ENCODE data around the gene HOXA9. TPM values are rescaled to one million over a fixed set of nuclear protein-coding genes. Genes with fewer than 3 reads are reported as not detected.

Gene HOXA9
- total and polyA plus RNA-seq, 2 of the 8 experiments (the other 6 are each of a cell fraction or from before 2014, with no cell fraction given) = not detected

DNA sequence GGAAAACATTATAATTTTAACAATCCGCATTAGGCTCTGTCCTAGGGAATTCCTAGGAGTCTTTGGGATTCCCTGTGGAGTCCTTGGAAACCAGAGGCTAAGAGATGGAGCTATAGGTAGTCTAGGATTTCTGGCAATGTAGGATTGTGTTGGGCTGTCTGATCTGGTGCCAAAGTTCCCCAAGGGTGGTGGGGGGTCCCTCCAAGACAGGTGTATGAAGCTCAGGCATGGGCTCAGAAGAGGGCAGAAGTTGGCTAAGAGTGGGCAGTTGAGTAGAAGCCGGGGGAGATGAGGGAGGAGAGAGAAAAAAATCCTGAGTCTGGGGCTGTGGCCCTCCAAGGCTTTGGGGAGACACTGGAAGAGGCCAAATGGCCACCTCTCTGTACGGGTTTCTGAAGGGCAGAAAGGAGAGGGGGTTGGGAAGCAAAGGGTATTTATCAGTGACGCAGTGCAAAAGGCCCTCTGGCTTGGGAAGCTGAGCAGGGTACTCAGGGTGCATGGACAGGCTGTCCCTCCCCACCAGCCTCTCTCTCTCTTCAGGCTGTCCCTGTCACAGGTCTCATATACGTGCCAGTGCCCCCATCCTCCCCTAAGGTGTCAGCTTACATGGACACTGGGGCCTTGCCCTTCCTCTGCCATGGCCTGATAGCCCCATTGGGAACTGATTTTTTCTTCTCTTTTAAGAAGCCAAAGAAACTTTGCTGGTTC lies 18.7 kb downstream of the HOXA9 start (continued):
- TF ChIP-seq, protein P1, sequence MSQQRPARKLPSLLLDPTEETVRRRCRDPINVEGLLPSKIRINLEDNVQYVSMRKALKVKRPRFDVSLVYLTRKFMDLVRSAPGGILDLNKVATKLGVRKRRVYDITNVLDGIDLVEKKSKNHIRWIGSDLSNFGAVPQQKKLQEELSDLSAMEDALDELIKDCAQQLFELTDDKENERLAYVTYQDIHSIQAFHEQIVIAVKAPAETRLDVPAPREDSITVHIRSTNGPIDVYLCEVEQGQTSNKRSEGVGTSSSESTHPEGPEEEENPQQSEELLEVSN (IDR thresholded peaks at IDR 0.05) = no peak
- TF ChIP-seq TAF7 (optimal IDR thresholded peaks at IDR 0.05; ENCODE audit: borderline replicate concordance, low read depth, low read length) (no peak), HDAC2 (IDR thresholded peaks at IDR 0.05; ENCODE audit: borderline replicate concordance in 1 of 2, low read depth in 2 of 2, low read length in 2 of 2) (no peak), CBX5 (IDR thresholded peaks at IDR 0.05; ENCODE audit: low read depth, low read length) (no peak), KDM1A (IDR thresholded peaks at IDR 0.05; ENCODE audit: borderline replicate concordance, low read length) (no peak), POU5F1 (IDR thresholded peaks at IDR 0.05; ENCODE audit: low read depth, low read length) (no peak), SRF (IDR thresholded peaks at IDR 0.05; ENCODE audit: low read depth, low read length) (no peak), JUN (IDR thresholded peaks at IDR 0.05; ENCODE audit: low read depth, low read length) (no peak), SIRT6 (IDR thresholded peaks at IDR 0.05; ENCODE audit: low read length) (no peak), SIX5 (IDR thresholded peaks at IDR 0.05; ENCODE audit: low read depth, low read length) (no peak)
- TF ChIP-seq, protein P2, sequence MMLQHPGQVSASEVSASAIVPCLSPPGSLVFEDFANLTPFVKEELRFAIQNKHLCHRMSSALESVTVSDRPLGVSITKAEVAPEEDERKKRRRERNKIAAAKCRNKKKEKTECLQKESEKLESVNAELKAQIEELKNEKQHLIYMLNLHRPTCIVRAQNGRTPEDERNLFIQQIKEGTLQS (IDR thresholded peaks at IDR 0.05; ENCODE audit: insufficient read depth, low read depth, low read length) = no peak

Data from H1 (cell line).